SK-N-SH (cell line): ENCODE data around the gene CPNE1. TPM values are rescaled to one million over a fixed set of nuclear protein-coding genes. Genes with fewer than 3 reads are reported as not detected.

ENCODE experiments used
- CTCF ChIA-PET: fragments of 300-600, 350-600 bp; formaldehyde crosslinking; extraction: SDS; loops from one replicate; lab custom pipeline; 2021; lab: Yijun Ruan, JAX
- POLR2A ChIA-PET: fragments of 350-600 bp; sonication (Branson Sonifier 250); formaldehyde crosslinking; extraction: SDS; loops from one replicate; lab custom pipeline; 2020; ENCODE audit warnings: antibody characterized with exemption, inconsistent platforms; lab: Yijun Ruan, JAX
- DNase-seq: peaks from one replicate; pipeline ENCODE4 v3.0.0; 2012
- H2AFZ ChIP-seq: fragments of 200-600 bp; sonication (generic); 2 replicates; pipeline ENCODE4 v1.8.1; 2016; ENCODE audit warnings: antibody characterized with exemption, mild to moderate bottlenecking, low read depth
- H3F3A ChIP-seq: fragments of 200-600 bp; sonication (generic); replicated peaks from 2 replicates; pipeline ENCODE3; 2016; ENCODE audit warnings: antibody characterized with exemption, mild to moderate bottlenecking; ENCODE audit not compliant: insufficient read depth
- H3K27ac ChIP-seq, 2 experiments: fragments of 200-500 bp in 1 of 2; fragments of 200-600 bp in 1 of 2; sonication (Bioruptor generic) in 1 of 2; sonication (generic), shearing (Covaris generic) in 1 of 2; 2 replicates each; pipeline versions ENCODE4 v1.5.1 to v1.6.1; 2014 to 2016; ENCODE audit warnings: low read depth in 2 of 2, inconsistent platforms in 1 of 2, low read length in 1 of 2, mild to moderate bottlenecking in 1 of 2, mixed read lengths in 1 of 2
- H3K27me3 ChIP-seq: fragments of 200-600 bp; sonication (generic), shearing (Covaris generic); 2 replicates; pipeline ENCODE4 v1.6.1; 2016; ENCODE audit warnings: mixed run types; ENCODE audit not compliant: insufficient read depth
- H3K36me3 ChIP-seq, 2 experiments: fragments of 200-500 bp in 1 of 2; fragments of 200-600 bp in 1 of 2; sonication (Bioruptor generic) in 1 of 2; sonication (generic) in 1 of 2; replicated peaks in 1 of 2; 2 replicates each; pipeline versions ENCODE3 to v1.5.1; 2014 to 2016; ENCODE audit warnings: low read length in 1 of 2, mild to moderate bottlenecking in 1 of 2; ENCODE audit not compliant: insufficient read depth in 2 of 2, control insufficient read depth in 1 of 2
- H3K4me1 ChIP-seq, 2 experiments: fragments of 200-500 bp in 1 of 2; fragments of 200-600 bp in 1 of 2; sonication (Bioruptor generic) in 1 of 2; sonication (generic), shearing (Covaris generic) in 1 of 2; 2 replicates each; pipeline versions ENCODE4 v1.5.1 to v1.6.1; 2014 to 2016; ENCODE audit warnings: low read depth in 1 of 2, low read length in 1 of 2, mixed run types in 1 of 2; ENCODE audit not compliant: insufficient read depth in 2 of 2, control insufficient read depth in 1 of 2
- H3K4me2 ChIP-seq: fragments of 200-600 bp; sonication (generic), shearing (Covaris generic); 2 replicates; pipeline ENCODE4 v1.6.1; 2017; ENCODE audit warnings: mixed run types
- H3K4me3 ChIP-seq, 2 experiments: fragments of 200-500 bp in 1 of 2; fragments of 200-600 bp in 1 of 2; sonication (Bioruptor generic) in 1 of 2; sonication (generic), shearing (Covaris generic) in 1 of 2; 2 replicates each; pipeline versions ENCODE4 v1.5.1 to v1.8.1; 2014 to 2016; ENCODE audit warnings: low read depth in 2 of 2, inconsistent platforms in 1 of 2, low read length in 1 of 2, mild to moderate bottlenecking in 1 of 2, mixed read lengths in 1 of 2, moderate library complexity in 1 of 2
- H3K79me2 ChIP-seq: fragments of 200-600 bp; sonication (generic); 2 replicates; pipeline ENCODE4 v1.8.1; 2017; ENCODE audit warnings: mild to moderate bottlenecking; ENCODE audit not compliant: insufficient read depth
- H3K9ac ChIP-seq: fragments of 200-600 bp; sonication (generic); 2 replicates; pipeline ENCODE4 v1.6.1; 2017; ENCODE audit warnings: mixed run types
- H3K9me2 ChIP-seq: fragments of 200-600 bp; sonication (generic); 2 replicates; pipeline ENCODE4 v1.6.1; 2017; ENCODE audit warnings: mixed run types
- H3K9me3 ChIP-seq: fragments of 200-600 bp; sonication (generic); 2 replicates; pipeline ENCODE4 v1.6.1; 2017; ENCODE audit warnings: mixed run types, mild to moderate bottlenecking, moderate library complexity
- H4K20me1 ChIP-seq: fragments of 200-600 bp; sonication (generic); 2 replicates; pipeline ENCODE4 v1.6.1; 2017; ENCODE audit warnings: mild to moderate bottlenecking, mixed run types; ENCODE audit not compliant: insufficient read depth
- CHD2 ChIP-seq: fragments of 150-350 bp; IDR thresholded peaks from 2 replicates; pipeline ENCODE4 v1.6.1; 2018; ENCODE audit warnings: low read length; ENCODE audit not compliant: partially characterized antibody
- EP300 ChIP-seq, 2 experiments: IDR thresholded peaks; 2 replicates each; pipeline versions ENCODE4 v1.4.0 to v1.6.1; 2012; ENCODE audit warnings: borderline replicate concordance in 1 of 2, low read depth in 1 of 2, low read length in 1 of 2
- FOSL2 ChIP-seq: IDR thresholded peaks from 2 replicates; pipeline ENCODE4 v1.4.0; 2012; ENCODE audit warnings: low read depth, mild to moderate bottlenecking, moderate library complexity, borderline replicate concordance
- FOXJ3 ChIP-seq: sonication (generic); formaldehyde crosslinking; IDR thresholded peaks from 2 replicates; pipeline ENCODE4 v1.5.1; 2020; ENCODE audit warnings: mild to moderate bottlenecking, missing genetic modification reagents
- FOXM1 ChIP-seq: IDR thresholded peaks from 2 replicates; pipeline ENCODE4 v1.4.0; 2012; ENCODE audit warnings: low read depth, mild to moderate bottlenecking
- GABPA ChIP-seq: IDR thresholded peaks from 2 replicates; pipeline ENCODE4 v1.4.0; 2012; ENCODE audit warnings: low read depth, mild to moderate bottlenecking
- MEF2A ChIP-seq: IDR thresholded peaks from 2 replicates; pipeline ENCODE4 v1.4.0; 2012; ENCODE audit warnings: low read depth, borderline replicate concordance
- NFIC ChIP-seq: IDR thresholded peaks from 2 replicates; pipeline ENCODE4 v1.4.0; 2012; ENCODE audit warnings: borderline replicate concordance
- RCOR1 ChIP-seq: fragments of 150-350 bp; IDR thresholded peaks from 2 replicates; pipeline ENCODE4 v1.6.1; 2017; ENCODE audit warnings: antibody characterized with exemption, low read length
- TEAD4 ChIP-seq: IDR thresholded peaks from 2 replicates; pipeline ENCODE4 v1.4.0; 2012; ENCODE audit warnings: mild to moderate bottlenecking, borderline replicate concordance; ENCODE audit not compliant: insufficient read depth
- YY1 ChIP-seq: IDR thresholded peaks from 2 replicates; pipeline ENCODE4 v1.4.0; 2012; ENCODE audit warnings: low read depth, mild to moderate bottlenecking
- WGBS: methylation state at CpG from one replicate; pipeline ENCODE4 v1.1.6; 2017; ENCODE audit warnings: low lambda C conversion rate; 5-methylcytosine and 5-hydroxymethylcytosine counted together
- polyA plus RNA-seq, 3 experiments: library from polyadenylated mRNA; depleted of rRNA; stranded (reverse); fragments of >200 nt; gene quantifications; 2 replicates each; pipeline ENCODE4 v1.2.3, GENCODE V29; 2012
- TF ChIP-seq, protein P1 (sequence below): IDR thresholded peaks from 2 replicates; pipeline ENCODE4 v1.4.0; 2012; ENCODE audit warnings: low read depth, borderline replicate concordance
- TF ChIP-seq, protein P2 (sequence below): fragments of 150-350 bp; IDR thresholded peaks from 2 replicates; pipeline ENCODE4 v1.6.1; 2017; ENCODE audit warnings: antibody characterized with exemption, low read length, low read depth, borderline replicate concordance
- TF ChIP-seq, protein P3 (sequence below): IDR thresholded peaks from 2 replicates; pipeline ENCODE4 v1.4.0; 2012; ENCODE audit warnings: low read depth, borderline replicate concordance

Gene CPNE1
- polyA plus RNA-seq, 1 of the 3 experiments (the other 2 are of a cell fraction) = 279 TPM

DNA sequence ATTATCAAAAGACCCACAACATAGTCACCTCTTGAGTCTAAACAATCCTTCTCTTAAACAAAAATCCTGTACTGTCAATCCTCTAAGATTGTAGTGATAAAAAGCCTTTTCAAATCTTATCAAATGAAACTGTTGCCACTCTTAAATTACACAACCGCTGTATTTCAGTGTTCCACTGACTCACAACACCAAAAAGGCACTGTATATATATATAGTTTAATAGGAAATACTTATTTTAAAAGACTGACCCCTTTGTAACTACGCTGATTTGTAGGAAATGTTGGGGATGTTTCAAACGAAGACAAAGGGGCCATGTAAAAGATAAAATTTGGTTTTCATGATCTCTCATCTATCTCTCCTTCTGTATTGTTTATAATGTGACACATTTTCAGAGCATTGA, 14.1 kb downstream of the CPNE1 start:
- Histone ChIP-seq H3K27me3 (no peaks in the 10 kb centered on the region), H3K9ac (no peak overlapping the region), H4K20me1 (peaks cover 98% of the 10 kb centered on the region), H2AFZ (no peak overlapping the region), H3K4me3 (no peak overlapping the region), H3K79me2 (peaks cover 100% of the 10 kb centered on the region), H3K27ac (no peak overlapping the region), H3K9me2 (no peaks in the 10 kb centered on the region), H3K36me3 (peaks cover 53 to 56% of the 10 kb centered on the region in 2 experiments), H3K9me3 (no peaks in the 10 kb centered on the region), H3K4me2 (no peak overlapping the region), H3K4me1 (peaks cover 3% of the 10 kb centered on the region in 2 experiments; a peak in 2 of 4 replicates), H3F3A (peaks cover 16% of the 10 kb centered on the region)
- 93% methylated on average over 3 of the region's 3 CpGs for whole genome bisulfite sequencing
- TF ChIP-seq EP300 (IDR thresholded peaks at IDR 0.05; ENCODE audit: borderline replicate concordance in 1 of 2, low read depth in 1 of 2, low read length in 1 of 2) = no peak
- no peak for TF ChIP-seq RCOR1
- no peak for TF ChIP-seq TEAD4
- ChIA-PET CTCF (no interaction called here), POLR2A (no interaction called here)
- no peak for DNase-seq

DNA sequence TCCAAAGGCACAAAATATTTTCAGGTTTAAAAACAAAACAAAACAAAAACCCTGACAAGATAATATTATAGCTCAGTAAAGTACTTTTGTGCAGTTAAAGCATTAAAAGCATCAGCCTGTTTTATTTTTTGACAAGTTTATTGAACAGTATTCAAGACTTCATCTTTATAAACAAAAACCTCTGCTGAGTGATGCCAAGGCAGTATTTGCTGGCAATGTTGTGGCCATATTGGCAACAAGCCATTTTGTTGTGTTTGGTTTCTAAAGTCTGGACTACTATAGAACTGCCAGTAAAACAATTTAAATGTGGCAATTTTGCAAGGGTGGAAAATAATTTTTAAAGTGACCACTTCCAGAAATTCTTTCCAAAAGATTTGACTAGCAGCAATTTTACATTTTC, 15.9 kb downstream of the CPNE1 start:
- CTCF ChIA-PET = interaction anchor here (0.8 to 1.5 kb wide), 3 partner anchors 16 to 29 kb away, joined by 3 to 5 read pairs (median 4); partner anchors contain the start of genes CPNE1 and RBM12
- DNase-seq = no peak
- Histone ChIP-seq H2AFZ (no peak overlapping the region), H3K9me3 (no peaks in the 10 kb centered on the region), H4K20me1 (peaks cover 98% of the 10 kb centered on the region), H3K79me2 (peaks cover 100% of the 10 kb centered on the region), H3K27me3 (no peaks in the 10 kb centered on the region), H3K27ac (no peak overlapping the region), H3K4me3 (no peak overlapping the region), H3K4me2 (no peak overlapping the region), H3F3A (peaks cover 16% of the 10 kb centered on the region), H3K9ac (no peak overlapping the region), H3K9me2 (no peaks in the 10 kb centered on the region), H3K36me3 (peaks cover 38 to 46% of the 10 kb centered on the region in 2 experiments), H3K4me1 (peaks cover 3% of the 10 kb centered on the region in 2 experiments; a peak in 2 of 4 replicates)
- peak; percentile 8; the same call in 1 of the 2 replicates for TF ChIP-seq NFIC
- no peak for TF ChIP-seq FOXM1
- POLR2A ChIA-PET = interaction anchor here (0.6 kb wide), 1 partner anchor 209 kb away, joined by 3 read pairs; no protein-coding TSS in a partner anchor

DNA sequence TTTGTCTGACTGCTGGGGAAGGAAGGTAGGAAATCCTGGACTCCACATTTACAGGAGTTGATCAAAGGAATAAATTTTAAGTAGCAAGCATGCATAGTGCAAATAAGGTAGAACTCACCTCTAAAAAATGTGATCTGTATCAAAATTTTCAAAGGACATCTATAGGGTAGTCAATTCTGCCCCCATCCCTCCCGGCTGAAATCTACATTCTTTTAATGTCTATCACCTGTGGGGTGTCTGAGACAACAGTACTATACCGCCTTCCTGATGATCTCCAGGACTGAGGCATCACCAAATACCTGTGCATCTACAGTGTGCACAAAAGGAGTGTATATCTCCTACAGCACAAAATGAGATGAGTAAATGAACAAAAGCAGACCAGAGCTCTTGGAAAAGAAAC, 19.9 kb downstream of the CPNE1 start:
- ChIA-PET POLR2A (no interaction called here), CTCF (interaction anchor here (1.0 kb wide), 1 partner anchor 28 kb away, joined by 4 read pairs; no protein-coding TSS in a partner anchor)
- Histone ChIP-seq H3K4me1 (peaks cover 0 to 2% of the 10 kb centered on the region in 2 experiments; a peak in 1 of 4 replicates), H3F3A (peaks cover 7% of the 10 kb centered on the region), H3K9me2 (no peaks in the 10 kb centered on the region), H3K79me2 (peaks cover 100% of the 10 kb centered on the region), H3K4me3 (no peak overlapping the region), H4K20me1 (peaks cover 98% of the 10 kb centered on the region), H3K9ac (no peak overlapping the region), H3K27me3 (no peaks in the 10 kb centered on the region), H3K4me2 (no peak overlapping the region), H3K27ac (no peak overlapping the region), H3K9me3 (no peaks in the 10 kb centered on the region), H3K36me3 (peaks cover 10 to 12% of the 10 kb centered on the region in 2 experiments), H2AFZ (no peak overlapping the region)
- WGBS = 93% methylated on average over 2 of the region's 2 CpGs
- no peak for DNase-seq
- TF ChIP-seq GABPA = no peak
- TF ChIP-seq, protein P1, sequence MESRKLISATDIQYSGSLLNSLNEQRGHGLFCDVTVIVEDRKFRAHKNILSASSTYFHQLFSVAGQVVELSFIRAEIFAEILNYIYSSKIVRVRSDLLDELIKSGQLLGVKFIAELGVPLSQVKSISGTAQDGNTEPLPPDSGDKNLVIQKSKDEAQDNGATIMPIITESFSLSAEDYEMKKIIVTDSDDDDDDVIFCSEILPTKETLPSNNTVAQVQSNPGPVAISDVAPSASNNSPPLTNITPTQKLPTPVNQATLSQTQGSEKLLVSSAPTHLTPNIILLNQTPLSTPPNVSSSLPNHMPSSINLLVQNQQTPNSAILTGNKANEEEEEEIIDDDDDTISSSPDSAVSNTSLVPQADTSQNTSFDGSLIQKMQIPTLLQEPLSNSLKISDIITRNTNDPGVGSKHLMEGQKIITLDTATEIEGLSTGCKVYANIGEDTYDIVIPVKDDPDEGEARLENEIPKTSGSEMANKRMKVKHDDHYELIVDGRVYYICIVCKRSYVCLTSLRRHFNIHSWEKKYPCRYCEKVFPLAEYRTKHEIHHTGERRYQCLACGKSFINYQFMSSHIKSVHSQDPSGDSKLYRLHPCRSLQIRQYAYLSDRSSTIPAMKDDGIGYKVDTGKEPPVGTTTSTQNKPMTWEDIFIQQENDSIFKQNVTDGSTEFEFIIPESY = no peak
- TF ChIP-seq TEAD4 = no peak
- TF ChIP-seq, protein P2, sequence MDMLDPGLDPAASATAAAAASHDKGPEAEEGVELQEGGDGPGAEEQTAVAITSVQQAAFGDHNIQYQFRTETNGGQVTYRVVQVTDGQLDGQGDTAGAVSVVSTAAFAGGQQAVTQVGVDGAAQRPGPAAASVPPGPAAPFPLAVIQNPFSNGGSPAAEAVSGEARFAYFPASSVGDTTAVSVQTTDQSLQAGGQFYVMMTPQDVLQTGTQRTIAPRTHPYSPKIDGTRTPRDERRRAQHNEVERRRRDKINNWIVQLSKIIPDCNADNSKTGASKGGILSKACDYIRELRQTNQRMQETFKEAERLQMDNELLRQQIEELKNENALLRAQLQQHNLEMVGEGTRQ = no peak
- no peak for TF ChIP-seq CHD2
- TF ChIP-seq YY1 = no peak
- no peak for TF ChIP-seq MEF2A
- no peak for TF ChIP-seq FOXJ3 (CRISPR knock-in tag)
- TF ChIP-seq, protein P3, sequence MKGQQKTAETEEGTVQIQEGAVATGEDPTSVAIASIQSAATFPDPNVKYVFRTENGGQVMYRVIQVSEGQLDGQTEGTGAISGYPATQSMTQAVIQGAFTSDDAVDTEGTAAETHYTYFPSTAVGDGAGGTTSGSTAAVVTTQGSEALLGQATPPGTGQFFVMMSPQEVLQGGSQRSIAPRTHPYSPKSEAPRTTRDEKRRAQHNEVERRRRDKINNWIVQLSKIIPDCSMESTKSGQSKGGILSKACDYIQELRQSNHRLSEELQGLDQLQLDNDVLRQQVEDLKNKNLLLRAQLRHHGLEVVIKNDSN = no peak
- TF ChIP-seq FOSL2 = no peak
